DOHH2 (cell line): Measurements from ENCODE around the gene ZNF444.

Experiments
- H3F3A ChIP-seq: fragments of 200-600 bp; sonication (generic), shearing (Covaris generic); 2 replicates; pipeline ENCODE4 v1.6.0; 2016; ENCODE audit warnings: antibody characterized with exemption, mild to moderate bottlenecking; ENCODE audit not compliant: control insufficient read depth, insufficient read depth
- H3K27ac ChIP-seq: fragments of 200-600 bp; sonication (generic); 2 replicates; pipeline ENCODE4 v1.5.1; 2014; ENCODE audit warnings: low read depth, mild to moderate bottlenecking, low read length, moderate library complexity
- H3K27me3 ChIP-seq: fragments of 200-600 bp; sonication (generic); 2 replicates; pipeline ENCODE4 v1.6.1; 2014; ENCODE audit warnings: mild to moderate bottlenecking, low read length, mixed read lengths; ENCODE audit not compliant: control insufficient read depth
- H3K36me3 ChIP-seq: fragments of 200-600 bp; sonication (generic); 2 replicates; pipeline ENCODE4 v1.6.1; 2014; ENCODE audit warnings: mild to moderate bottlenecking, low read length, moderate library complexity, mixed read lengths; ENCODE audit not compliant: control insufficient read depth
- H3K4me1 ChIP-seq: fragments of 200-600 bp; sonication (generic); 2 replicates; pipeline ENCODE4 v1.6.1; 2014; ENCODE audit warnings: mild to moderate bottlenecking, low read length, mixed read lengths; ENCODE audit not compliant: control insufficient read depth
- H3K4me2 ChIP-seq: fragments of 200-600 bp; sonication (generic); 2 replicates; pipeline ENCODE4 v1.6.0; 2014; ENCODE audit warnings: mild to moderate bottlenecking, low read length, moderate library complexity
- H3K4me3 ChIP-seq: fragments of 200-600 bp; sonication (generic); 2 replicates; pipeline ENCODE4 v1.5.1; 2014; ENCODE audit warnings: mild to moderate bottlenecking, low read length, mixed read lengths
- H3K79me2 ChIP-seq: fragments of 200-600 bp; sonication (generic); 2 replicates; pipeline ENCODE4 v1.6.1; 2014; ENCODE audit warnings: mild to moderate bottlenecking, low read length, mixed read lengths; ENCODE audit not compliant: control insufficient read depth
- H3K9me2 ChIP-seq: fragments of 200-600 bp; sonication (generic); replicated peaks from 2 replicates; pipeline ENCODE4 v1.6.1; 2014; ENCODE audit warnings: mild to moderate bottlenecking, low read length, mixed read lengths; ENCODE audit not compliant: control insufficient read depth
- H3K9me3 ChIP-seq: fragments of 200-600 bp; sonication (generic); 2 replicates; pipeline ENCODE4 v1.6.1; 2014; ENCODE audit warnings: antibody characterized with exemption, low read length, mixed read lengths; ENCODE audit not compliant: control insufficient read depth, insufficient read depth
- H4K20me1 ChIP-seq: fragments of 200-600 bp; sonication (generic); 2 replicates; pipeline ENCODE4 v1.6.0; 2014; ENCODE audit warnings: low read depth, mild to moderate bottlenecking, antibody characterized with exemption, low read length, moderate library complexity; ENCODE audit not compliant: control insufficient read depth, insufficient read depth
- CTCF ChIP-seq: fragments of 200-600 bp; sonication (generic); IDR thresholded peaks from one replicate; pipeline ENCODE4 v1.5.1; 2014; ENCODE audit warnings: antibody characterized with exemption, mild to moderate bottlenecking, low read depth, low read length; ENCODE audit not compliant: poor library complexity, severe bottlenecking
- EZH2phosphoT487 ChIP-seq: fragments of 200-600 bp; sonication (generic); IDR thresholded peaks from 2 replicates; pipeline ENCODE4 v1.6.1; 2017; ENCODE audit warnings: borderline replicate concordance, mild to moderate bottlenecking, antibody characterized with exemption, low read length, moderate library complexity, mixed read lengths

The ZNF444 gene

GRCh38 chr19:56132316-56132822 lies 8.7 kb upstream of the ZNF444 start:
- Histone ChIP-seq H3K27me3 (no peaks in the 10 kb centered on the region), H3K27ac (no peak overlapping the region), H3K4me2 (no peak overlapping the region)

GRCh38 chr19:56133858-56134653 lies 7.0 kb upstream of the ZNF444 start:
- no peaks in the 10 kb centered on the region for H4K20me1 ChIP-seq
- H3K4me1 ChIP-seq, result peaks cover 16% of the 10 kb centered on the region
- H3K4me3 ChIP-seq, result peak overlapping the region; percentile 6
- H3K27me3 ChIP-seq, result no peaks in the 10 kb centered on the region
- no peaks in the 10 kb centered on the region for H3F3A ChIP-seq
- no peaks in the 10 kb centered on the region for H3K36me3 ChIP-seq
- no peaks in the 10 kb centered on the region for H3K9me2 ChIP-seq
- H3K9me3 ChIP-seq, result no peaks in the 10 kb centered on the region
- peak overlapping the region; percentile 7 for H3K27ac ChIP-seq
- TF ChIP-seq CTCF (no peak), EZH2phosphoT487 (no peak)
- H3K4me2 ChIP-seq, result peak overlapping the region; percentile 41
- no peaks in the 10 kb centered on the region for H3K79me2 ChIP-seq

More at GRCh38 chr19:56132316-56132822, 8.7 kb upstream of the ZNF444 start:
- Histone ChIP-seq H3F3A (no peaks in the 10 kb centered on the region), H3K9me2 (no peaks in the 10 kb centered on the region), H3K36me3 (no peaks in the 10 kb centered on the region), H3K79me2 (no peaks in the 10 kb centered on the region), H3K9me3 (no peaks in the 10 kb centered on the region), H4K20me1 (no peaks in the 10 kb centered on the region), H3K4me3 (no peak overlapping the region), H3K4me1 (peaks cover 16% of the 10 kb centered on the region)
- no peak for TF ChIP-seq CTCF
- no peak for TF ChIP-seq EZH2phosphoT487

GRCh38 chr19:56134654-56134921 lies 6.5 kb upstream of the ZNF444 start:
- Histone ChIP-seq H3K4me2 (peak overlapping the region; percentile 41; the same call in 1 of the 2 replicates), H3K27ac (no peak overlapping the region), H3K4me3 (peak overlapping the region; percentile 6; the same call in 1 of the 2 replicates), H3K9me3 (no peaks in the 10 kb centered on the region), H3F3A (no peaks in the 10 kb centered on the region), H4K20me1 (no peaks in the 10 kb centered on the region), H3K27me3 (no peaks in the 10 kb centered on the region), H3K36me3 (no peaks in the 10 kb centered on the region), H3K9me2 (no peaks in the 10 kb centered on the region), H3K4me1 (peaks cover 17% of the 10 kb centered on the region), H3K79me2 (no peaks in the 10 kb centered on the region)
- no peak for TF ChIP-seq CTCF
- no peak for TF ChIP-seq EZH2phosphoT487
